Fibroblast of lung (primary cell): ENCODE measurements around the gene MAST1.

Source experiments
- CTCF ChIP-seq, 2 donors: IDR thresholded peaks in 1 of 2; conservative IDR thresholded peaks in 1 of 2; 1 replicate in 1 of 2; 2 replicates in 1 of 2; pipeline ENCODE4 v1.5.1; 2011 to 2012; ENCODE audit warnings: low read length in 2 of 2, control low read depth in 1 of 2, inconsistent platforms in 1 of 2, low read depth in 1 of 2, mild to moderate bottlenecking in 1 of 2
- EZH2 ChIP-seq: IDR thresholded peaks from 2 replicates; pipeline ENCODE4 v1.5.1; 2012; ENCODE audit warnings: low read length, control low read depth, mild to moderate bottlenecking; ENCODE audit errors: missing control alignments

GRCh38 chr19:12789098-12789903 is 49.0 kb upstream of the MAST1 start:
- TF ChIP-seq CTCF (conservative IDR thresholded peaks at IDR 0.05 in 1 of 2, IDR thresholded peaks at IDR 0.05 in 1 of 2; ENCODE audit: low read depth in 1 of 2, low read length in 2 of 2) = no peak
- TF ChIP-seq EZH2 = no peak
